ENCODE measurements around the gene LDOC1. TPM values are rescaled to one million over a fixed set of nuclear protein-coding genes. Genes with fewer than 3 reads are reported as not detected.

The LDOC1 gene
- total and polyA plus RNA-seq, 2 of the 4 experiments (the other 2 are of a cell fraction), result 5.4 to 52.1 TPM

- WGBS, 2 experiments (ENCODE audit: extremely low coverage in 2 of 2, insufficient read length in 1 of 2), result no CpG with 5 or more reads among the region's 2 CpGs
- H2BK20ac ChIP-seq (ENCODE audit: low read depth, low read length), result no peak overlapping the region
- no peak overlapping the region for H3K23ac ChIP-seq (ENCODE audit: low read depth, low read length)
- ATAC-seq (ENCODE audit: low read depth), result no peak
- H2AK9ac ChIP-seq (replicated peaks; ENCODE audit: low read depth, low read length, poor library complexity), result no peak overlapping the region
- no peak overlapping the region for H3K14ac ChIP-seq (replicated peaks; ENCODE audit: low read depth, low read length)
- no peak overlapping the region for H2BK120ac ChIP-seq (ENCODE audit: low read depth, low read length)
- POLR2A ChIA-PET (ENCODE audit: unreplicated experiment), result no interaction called here
- H3K56ac ChIP-seq (ENCODE audit: extremely low read depth, insufficient read depth, low read length), result no peak overlapping the region
- no peak overlapping the region for H2AFZ ChIP-seq (replicated peaks; ENCODE audit: low read length, poor library complexity)
- H4K5ac ChIP-seq (ENCODE audit: low read depth, low read length), result no peak overlapping the region
- intact Hi-C loops (cut with micrococcal nuclease) (no loop called here), in situ Hi-C loops (cut with MboI; ENCODE audit: low sequenced_read_pairs) (loop anchor here (25.0 kb wide), 1 partner anchor 165 kb away; no protein-coding TSS in a partner anchor), dilution Hi-C loops (cut with HindIII; ENCODE audit: low sequenced_read_pairs, unreplicated experiment) (no loop called here)
- no peaks in the 10 kb centered on the region for H3K9me1 ChIP-seq (ENCODE audit: insufficient read depth, low read length)
- no TSS peak for BruUV-seq (replicated peaks)
- no peak overlapping the region for H4K8ac ChIP-seq (ENCODE audit: low read depth in 2 of 2, low read length in 2 of 2)
- no peak overlapping the region for H3K18ac ChIP-seq (ENCODE audit: low read depth, low read length)
- no peaks in the 10 kb centered on the region for H3K36me3 ChIP-seq (ENCODE audit: control insufficient read depth, insufficient read depth, low read length)
- H3K27me3 ChIP-seq (ENCODE audit: control insufficient read depth, insufficient read depth, low read length), result no peaks in the 10 kb centered on the region
- no peak for TF ChIP-seq NFE2L2 (IDR thresholded peaks at IDR 0.05; ENCODE audit: low read depth, low read length)
- no peak for TF ChIP-seq RCOR1 (IDR thresholded peaks at IDR 0.05; ENCODE audit: insufficient replicate concordance, low read length)
- no peak for TF ChIP-seq FOS (IDR thresholded peaks at IDR 0.05; ENCODE audit: low read depth, low read length)
- no peak for TF ChIP-seq CHD1 (IDR thresholded peaks at IDR 0.05; ENCODE audit: low read depth, low read length)
- no peak for TF ChIP-seq RAD21 (IDR thresholded peaks at IDR 0.05; ENCODE audit: low read length)
- no peak for TF ChIP-seq MAZ (IDR thresholded peaks at IDR 0.05; ENCODE audit: borderline replicate concordance, low read depth, low read length)
- no peak for TF ChIP-seq RFX5 (IDR thresholded peaks at IDR 0.05; ENCODE audit: low read depth, low read length)
- H3K79me1 ChIP-seq (ENCODE audit: low read depth in 1 of 2, low read length in 2 of 2), result no peaks in the 10 kb centered on the region
- no peak for DNase-seq
- no peak overlapping the region for H3K4me3 ChIP-seq (ENCODE audit: insufficient read depth, low read depth, low read length)
- no peak overlapping the region for H2AK5ac ChIP-seq (ENCODE audit: low read depth, low read length)
- no peak overlapping the region for H2BK15ac ChIP-seq (ENCODE audit: low read depth, low read length)
- CTCF ChIA-PET, result no interaction called here
- H4K20me1 ChIP-seq (ENCODE audit: insufficient read depth, low read length), result no peaks in the 10 kb centered on the region
- H3K4me2 ChIP-seq (ENCODE audit: low read depth, low read length), result no peak overlapping the region
- no peak overlapping the region for H3K9ac ChIP-seq (ENCODE audit: low read depth, low read length)
- no peak overlapping the region for H2BK5ac ChIP-seq (ENCODE audit: low read depth, low read length, poor library complexity, severe bottlenecking)
- H3K27ac ChIP-seq (ENCODE audit: insufficient read depth, low read length), result no peak overlapping the region
- H3K4ac ChIP-seq (ENCODE audit: low read depth, low read length), result no peak overlapping the region
- no peaks in the 10 kb centered on the region for H3K9me3 ChIP-seq (ENCODE audit: control insufficient read depth, insufficient read depth, low read length)
- no peak overlapping the region for H4K91ac ChIP-seq (ENCODE audit: insufficient read depth, low read depth, low read length)
- H3K4me1 ChIP-seq (ENCODE audit: control insufficient read depth, insufficient read depth, low read length), result no peaks in the 10 kb centered on the region
Measured at GRCh38 chrX:141127146-141127545, 49.8 kb downstream of the LDOC1 start.

Other genes starting within 250 kb of the LDOC1 start
- gene SPANXB1, start 174.5 kb downstream of the LDOC1 start, total RNA-seq (2012; rRNA removed), result not detected in 2 replicates
- gene SPANXB1, start 174.5 kb downstream of the LDOC1 start, polyA plus RNA-seq (2012; rRNA removed), result not detected in 2 replicates
- not detected in 2 replicates for gene SPANXC, start 65.4 kb upstream of the LDOC1 start, total RNA-seq (2012; rRNA removed)
- not detected in 2 replicates for gene SPANXC, start 65.4 kb upstream of the LDOC1 start, polyA plus RNA-seq (2012; rRNA removed)

Measured in IMR-90 (cell line).